HG03025 (cell line): ENCODE results near the gene BFSP2.
"Not testable (repeated sequence)": the region's sequence is repeated elsewhere in the genome, so short reads cannot be mapped to it uniquely, and the experiment has no call there.

Experiments
- ATAC-seq: cut with Tn5 transposase; IDR thresholded peaks from one replicate; pipeline ENCODE4 v1.9.1; 2021; ENCODE audit warnings: mild to moderate bottlenecking, moderate library complexity; ENCODE audit not compliant: unreplicated experiment, low FRiP score

BFSP2 gene

DNA sequence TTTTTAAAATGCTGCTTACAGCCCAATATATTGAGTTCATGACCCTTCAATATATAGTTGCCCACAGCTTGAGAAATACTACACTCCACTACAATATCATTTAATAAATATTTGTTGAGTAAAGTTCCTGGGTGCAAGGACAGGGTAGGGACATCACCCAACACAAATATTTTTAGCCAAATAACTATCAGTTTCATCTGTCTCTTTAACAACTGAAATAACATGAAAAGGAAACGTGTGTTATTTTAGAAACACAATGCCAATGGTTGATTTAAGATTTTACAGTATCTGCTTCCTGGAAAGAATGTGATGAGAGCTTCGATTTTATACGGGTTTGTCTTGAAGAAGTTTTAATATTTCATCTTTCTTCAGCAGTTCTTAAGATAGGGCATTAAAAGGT, 106.0 kb downstream of the BFSP2 start:
- peak; percentile 54 for ATAC-seq

DNA sequence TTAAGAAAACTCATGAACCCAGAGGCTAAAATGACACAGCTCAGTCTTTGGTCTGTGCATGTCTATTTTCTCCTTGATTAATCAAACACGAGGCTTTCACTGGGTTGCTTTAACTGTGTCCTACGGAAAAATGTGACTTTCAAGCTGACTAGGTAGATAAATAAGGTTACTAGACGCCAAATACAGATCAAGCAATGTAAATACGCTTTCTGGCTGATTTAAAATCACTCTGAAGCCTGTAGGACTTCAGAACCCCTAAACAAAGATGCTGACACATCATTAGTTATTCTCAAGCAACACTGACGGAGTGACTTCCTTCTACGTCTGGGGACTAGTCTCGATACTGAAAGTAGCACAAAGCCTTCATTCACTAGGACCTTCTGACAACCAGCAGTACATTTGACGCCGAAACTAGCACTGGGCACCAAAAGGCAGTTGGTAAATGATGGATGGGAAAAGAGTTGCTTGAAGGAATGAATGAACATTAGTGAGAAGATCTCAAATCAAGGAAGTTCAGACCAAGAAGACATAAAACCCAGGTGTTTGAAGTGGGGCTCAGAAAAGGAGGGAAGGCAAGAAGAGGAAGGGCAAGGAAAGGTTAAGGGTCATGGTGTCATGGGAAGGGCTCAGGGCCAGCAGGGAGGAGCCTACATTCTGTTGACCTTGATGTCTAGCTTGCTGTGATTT, 106.5 kb downstream of the BFSP2 start:
- ATAC-seq, result peak; percentile 85

DNA sequence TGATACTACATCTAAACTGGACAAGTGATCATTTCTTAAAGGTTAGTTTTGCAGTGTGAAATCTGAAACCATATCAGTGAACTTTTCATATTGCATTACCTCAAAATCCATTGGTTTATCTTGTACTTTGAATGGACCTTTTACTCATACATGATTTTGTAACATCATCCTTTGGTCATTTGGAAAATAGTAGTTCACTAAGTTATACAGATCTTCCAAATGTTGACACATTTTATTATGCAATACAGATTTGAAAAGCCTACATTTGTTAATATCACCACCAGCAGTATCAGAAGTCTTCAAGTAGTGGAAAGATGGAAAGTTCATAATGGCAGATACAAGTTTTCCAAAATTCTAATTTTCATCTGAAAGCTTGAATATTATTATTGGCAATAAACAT, 109.6 kb downstream of the BFSP2 start:
- ATAC-seq, result no peak

DNA sequence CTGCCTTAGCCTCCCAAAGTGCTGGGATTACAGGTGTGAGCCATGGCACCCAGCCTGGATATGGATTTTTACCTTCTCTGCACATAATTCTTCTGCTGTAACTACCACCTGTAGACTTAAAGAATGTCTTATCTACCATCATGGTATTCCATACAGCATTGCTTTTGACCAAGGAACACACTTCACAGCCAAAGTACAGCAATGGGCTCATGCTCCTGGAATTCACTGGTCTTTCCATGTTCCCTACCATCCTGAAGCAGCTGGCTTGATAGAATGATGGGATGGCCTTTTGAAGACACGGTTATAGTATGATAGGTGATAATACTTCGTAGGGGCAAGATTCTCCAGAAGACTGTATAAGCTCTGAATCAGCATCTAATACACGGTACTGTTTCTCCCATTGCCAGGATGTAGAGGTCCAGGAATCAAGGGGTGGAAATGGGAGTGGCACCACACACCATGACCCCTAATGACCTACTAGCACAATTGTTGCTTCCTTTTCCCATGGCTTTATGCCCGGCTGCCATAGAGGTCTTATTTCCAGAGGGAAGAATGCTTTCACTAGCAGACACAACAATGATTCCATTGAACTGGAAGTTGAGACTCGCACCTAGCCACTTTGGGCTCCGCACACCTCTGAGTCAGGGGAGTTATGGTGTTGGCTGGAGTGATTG, 112.7 kb downstream of the BFSP2 start:
- no peak for ATAC-seq

DNA sequence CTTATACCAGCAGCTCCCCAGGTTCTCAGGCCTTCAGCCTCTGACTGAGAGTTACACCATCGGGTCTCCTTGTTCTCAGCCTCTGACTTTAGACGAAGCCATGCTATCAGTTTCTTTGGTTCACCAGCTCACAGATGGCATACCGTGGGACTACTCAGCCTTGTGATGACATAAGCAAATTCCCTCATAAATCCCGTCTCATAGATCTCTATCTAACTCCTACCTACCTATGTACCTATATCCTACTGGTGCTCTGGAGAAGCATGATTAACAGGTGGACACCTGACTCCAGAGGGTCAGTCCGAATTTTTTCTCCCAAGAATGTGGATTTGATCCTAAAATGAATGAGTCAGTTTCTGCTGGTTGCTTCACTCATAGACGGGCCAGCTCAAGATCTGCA, 114.6 kb downstream of the BFSP2 start:
- ATAC-seq, result no peak

DNA sequence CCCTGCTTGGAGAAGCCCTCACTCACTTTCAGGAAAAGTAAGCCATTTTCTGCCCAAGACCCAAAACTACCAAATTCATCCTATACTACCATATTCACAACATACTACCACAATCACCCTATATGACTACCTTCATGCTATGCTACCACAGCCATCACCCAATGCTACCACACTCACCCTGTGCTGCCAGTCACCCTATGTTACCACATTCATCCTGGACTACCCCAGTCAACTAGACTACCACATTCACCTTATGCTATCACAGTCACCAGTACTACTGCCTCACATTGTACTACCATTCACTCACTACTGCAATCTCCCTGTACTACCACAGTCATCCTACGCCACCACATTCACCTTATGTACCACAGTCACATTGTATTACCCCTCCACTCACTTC, 115.3 kb downstream of the BFSP2 start:
- no peak for ATAC-seq

DNA sequence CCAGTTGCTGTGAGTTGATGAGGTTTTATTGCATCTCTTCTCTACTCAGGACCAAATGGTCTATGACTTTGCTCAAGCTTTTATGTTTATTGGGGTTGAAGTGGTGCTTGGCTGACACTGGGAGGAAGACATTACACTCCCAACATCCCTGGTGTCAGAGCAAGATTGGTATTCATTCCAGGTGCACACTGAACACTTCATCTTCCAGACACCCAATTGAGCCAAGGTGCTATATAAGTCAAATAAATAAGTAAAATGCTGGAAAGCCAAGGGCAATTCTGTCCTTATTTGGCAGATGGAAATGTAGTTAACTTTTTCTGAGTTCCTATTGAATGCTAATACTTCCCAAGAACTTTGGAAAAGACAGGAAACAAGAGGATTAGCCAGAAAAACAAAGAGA, 120.4 kb downstream of the BFSP2 start:
- no peak for ATAC-seq

DNA sequence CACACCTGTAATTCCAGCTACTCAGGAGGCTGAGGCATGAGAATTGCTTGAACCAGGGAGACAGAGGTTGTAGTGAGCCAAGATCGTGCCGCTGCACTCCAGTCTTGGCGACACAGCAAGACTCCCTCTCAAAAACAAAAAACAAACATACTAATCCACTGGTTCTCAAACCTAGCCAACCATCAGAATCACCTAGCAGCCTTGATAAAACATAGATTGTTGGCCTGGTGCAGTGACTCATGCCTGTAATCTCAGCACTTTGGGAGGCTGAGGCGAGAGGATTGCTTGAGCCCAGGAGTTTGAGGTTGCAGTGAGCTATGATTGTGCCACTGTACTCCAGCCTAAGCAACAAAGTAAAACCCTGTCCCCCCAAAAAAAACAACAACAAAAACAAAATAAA, 121.1 kb downstream of the BFSP2 start:
- ATAC-seq, result not testable (repeated sequence)

DNA sequence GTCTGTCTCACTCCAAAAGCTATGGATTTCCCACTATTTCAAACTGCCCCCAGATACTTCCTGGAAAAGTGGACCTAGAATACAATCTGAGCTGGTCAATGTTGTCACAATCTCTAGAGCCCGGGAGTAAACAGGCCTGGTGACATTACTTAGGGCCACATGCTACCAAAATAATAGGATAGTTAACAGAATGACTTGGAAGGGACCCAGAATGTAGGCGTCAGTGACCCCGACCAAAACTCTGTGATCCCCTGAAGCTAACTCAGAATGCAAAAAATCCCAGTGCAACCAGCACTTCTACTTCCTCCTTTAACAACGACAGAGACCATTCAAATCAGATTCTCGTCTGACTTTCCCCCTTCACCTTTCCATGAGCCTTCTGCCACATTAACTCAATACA, 122.1 kb downstream of the BFSP2 start:
- ATAC-seq, result no peak

DNA sequence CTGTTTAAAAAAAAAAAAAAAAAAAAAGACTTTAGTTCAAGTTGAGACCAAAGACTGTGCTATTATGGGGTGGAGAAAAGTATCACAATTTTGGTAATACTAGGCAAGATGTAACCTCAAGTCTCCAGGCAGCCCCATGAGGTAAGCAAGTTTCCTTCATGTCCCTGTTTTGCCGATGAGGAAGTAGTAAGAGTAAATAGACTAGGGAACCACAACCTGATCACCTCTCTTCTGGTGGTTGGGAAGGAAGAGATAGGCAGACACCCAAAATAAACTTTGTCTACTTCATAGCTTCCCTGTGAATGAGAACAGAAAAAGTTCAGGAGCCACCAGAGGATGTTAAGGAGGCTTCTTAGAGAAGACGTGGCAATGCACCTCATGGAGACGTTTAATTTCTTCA, 123.9 kb downstream of the BFSP2 start:
- not testable (repeated sequence) for ATAC-seq
